Endothelial cell of hepatic sinusoid (primary cell): ENCODE data around the gene DNA2.
"Not testable (repeated sequence)": the region's sequence is repeated elsewhere in the genome, so short reads cannot be mapped to it uniquely, and the experiment has no call there.

Source experiments
- in situ Hi-C: cut with HindIII; loops from 2 replicates; pipeline ENCODE4 v1.10.0; 2017; ENCODE audit warnings: low sequenced_read_pairs

DNA2 gene, protein sequence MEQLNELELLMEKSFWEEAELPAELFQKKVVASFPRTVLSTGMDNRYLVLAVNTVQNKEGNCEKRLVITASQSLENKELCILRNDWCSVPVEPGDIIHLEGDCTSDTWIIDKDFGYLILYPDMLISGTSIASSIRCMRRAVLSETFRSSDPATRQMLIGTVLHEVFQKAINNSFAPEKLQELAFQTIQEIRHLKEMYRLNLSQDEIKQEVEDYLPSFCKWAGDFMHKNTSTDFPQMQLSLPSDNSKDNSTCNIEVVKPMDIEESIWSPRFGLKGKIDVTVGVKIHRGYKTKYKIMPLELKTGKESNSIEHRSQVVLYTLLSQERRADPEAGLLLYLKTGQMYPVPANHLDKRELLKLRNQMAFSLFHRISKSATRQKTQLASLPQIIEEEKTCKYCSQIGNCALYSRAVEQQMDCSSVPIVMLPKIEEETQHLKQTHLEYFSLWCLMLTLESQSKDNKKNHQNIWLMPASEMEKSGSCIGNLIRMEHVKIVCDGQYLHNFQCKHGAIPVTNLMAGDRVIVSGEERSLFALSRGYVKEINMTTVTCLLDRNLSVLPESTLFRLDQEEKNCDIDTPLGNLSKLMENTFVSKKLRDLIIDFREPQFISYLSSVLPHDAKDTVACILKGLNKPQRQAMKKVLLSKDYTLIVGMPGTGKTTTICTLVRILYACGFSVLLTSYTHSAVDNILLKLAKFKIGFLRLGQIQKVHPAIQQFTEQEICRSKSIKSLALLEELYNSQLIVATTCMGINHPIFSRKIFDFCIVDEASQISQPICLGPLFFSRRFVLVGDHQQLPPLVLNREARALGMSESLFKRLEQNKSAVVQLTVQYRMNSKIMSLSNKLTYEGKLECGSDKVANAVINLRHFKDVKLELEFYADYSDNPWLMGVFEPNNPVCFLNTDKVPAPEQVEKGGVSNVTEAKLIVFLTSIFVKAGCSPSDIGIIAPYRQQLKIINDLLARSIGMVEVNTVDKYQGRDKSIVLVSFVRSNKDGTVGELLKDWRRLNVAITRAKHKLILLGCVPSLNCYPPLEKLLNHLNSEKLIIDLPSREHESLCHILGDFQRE

DNA sequence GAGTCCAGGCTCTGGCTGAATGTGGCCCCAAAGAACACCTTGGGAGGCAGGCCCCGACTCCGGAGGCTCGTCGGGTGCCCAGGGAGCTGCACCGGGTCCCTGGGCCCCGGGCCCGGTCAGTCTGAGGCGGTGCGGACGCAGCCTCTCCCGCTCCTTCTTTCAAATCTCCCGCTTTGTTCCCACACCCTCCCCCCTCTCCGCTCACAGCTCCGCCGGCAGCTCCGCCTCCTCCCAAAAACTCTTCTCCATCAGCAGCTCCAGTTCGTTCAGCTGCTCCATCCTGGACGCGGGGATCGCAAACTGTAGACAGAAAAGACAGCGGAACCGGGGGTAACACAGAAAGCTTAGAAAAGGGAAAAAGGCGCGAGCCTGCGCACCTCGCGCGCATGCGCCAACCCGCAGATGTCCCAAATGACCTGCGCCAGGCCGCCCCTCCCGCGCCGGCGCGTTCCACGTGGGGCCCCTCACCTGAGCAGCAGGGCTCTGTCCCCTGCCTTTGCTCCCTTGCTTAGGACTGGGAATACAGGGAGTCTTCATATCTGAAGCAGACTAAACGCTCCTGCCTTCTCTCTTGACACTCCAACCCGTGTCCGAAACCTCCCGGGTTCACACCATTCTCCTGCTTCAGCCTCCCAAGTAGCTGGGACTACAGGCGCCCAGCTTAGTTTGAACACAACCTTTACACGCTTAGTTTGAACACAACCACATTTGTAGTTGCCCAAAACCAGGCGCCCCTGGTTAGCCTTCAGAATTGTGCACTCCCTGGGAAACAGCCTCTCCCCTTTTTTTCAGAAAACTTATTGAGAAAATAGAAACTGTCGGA, at the start of gene DNA2:
TSS of gene DNA2 (minus strand) at position 388 of the 823 bp plus-strand sequence. CDS start at position 279, 109 bp downstream.
- in situ Hi-C loops, result loop anchor here (5.0 kb wide), 2 partner anchors 49 to 79 kb away; no protein-coding TSS in a partner anchor

DNA sequence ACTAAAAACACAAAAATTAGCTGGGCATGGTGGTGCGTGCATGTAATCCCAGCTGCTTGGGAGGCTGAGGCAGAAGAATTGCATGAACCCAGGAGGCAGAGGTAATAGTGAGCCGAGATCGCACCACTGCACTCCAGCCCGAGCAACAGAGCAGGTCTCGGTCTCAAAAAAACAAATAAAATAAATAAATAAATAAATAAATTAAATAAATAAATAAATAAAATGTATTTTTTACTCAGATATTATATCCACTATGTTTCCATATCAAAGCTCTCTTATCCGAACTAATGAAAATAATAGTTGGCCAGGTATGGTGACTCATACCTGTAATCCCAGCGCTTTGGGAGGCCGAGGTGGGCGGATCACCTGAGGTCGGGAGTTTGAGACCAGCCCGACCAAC, 46.8 kb upstream of the DNA2 start:
- in situ Hi-C loops, result not testable (repeated sequence)

DNA sequence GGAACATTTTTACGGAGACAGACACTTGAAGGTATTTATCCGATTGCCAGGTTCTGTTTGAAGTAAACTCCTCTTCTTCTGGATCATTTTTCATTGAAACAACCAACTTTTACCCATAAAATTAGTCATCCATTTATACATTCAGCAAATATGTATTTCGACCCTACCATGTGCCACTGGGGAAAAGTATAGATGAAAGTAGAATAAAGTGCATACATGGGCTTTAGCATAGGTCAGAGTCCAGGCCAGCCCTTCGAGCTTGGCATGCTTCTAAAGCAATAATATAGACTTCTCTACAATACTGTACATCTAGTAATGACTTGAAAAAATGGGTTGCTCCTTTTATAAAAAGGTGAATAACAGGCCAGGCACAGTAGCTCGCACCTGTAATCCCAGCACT, 45.4 kb upstream of the DNA2 start:
- in situ Hi-C loops, result no loop called here

DNA sequence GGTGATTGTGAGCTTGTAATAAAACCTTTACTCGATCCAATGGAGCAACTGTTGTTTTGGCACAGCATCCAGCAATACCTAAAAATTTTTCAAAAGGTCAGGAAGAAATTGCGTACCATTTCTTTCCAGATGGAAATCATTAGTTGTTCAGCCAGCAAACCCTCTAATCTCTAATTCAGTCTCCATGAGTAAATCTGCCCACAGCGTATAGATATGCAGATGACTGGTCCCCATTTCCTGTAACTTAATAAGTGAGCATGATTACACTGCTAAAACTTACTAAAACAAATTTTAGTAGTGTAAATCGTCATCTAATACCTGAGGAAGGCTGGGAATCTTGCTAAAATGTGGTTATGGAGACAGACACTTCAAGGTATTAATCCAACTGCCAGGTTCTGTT, 45.0 kb upstream of the DNA2 start:
- in situ Hi-C loops, result no loop called here

DNA sequence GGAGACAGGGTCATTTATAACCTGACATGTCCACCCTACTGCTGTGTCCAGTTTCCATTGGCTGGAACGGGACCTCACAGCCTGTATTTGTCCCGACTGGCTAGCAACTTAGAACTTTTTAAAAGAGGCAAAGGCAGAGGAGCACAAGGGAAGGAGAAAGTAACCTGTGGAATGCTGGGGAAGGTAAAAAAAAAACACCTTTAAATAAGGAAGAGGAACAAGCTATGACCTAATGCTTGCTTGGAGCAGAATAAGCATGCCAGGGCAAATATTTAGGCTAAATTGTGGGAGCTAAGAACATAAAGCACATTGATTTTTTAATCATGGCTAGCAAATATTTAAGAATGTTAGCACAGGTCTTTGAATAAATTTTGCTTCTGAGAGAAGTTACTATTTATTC, 44.4 kb upstream of the DNA2 start:
- in situ Hi-C loops, result not testable (repeated sequence)

DNA sequence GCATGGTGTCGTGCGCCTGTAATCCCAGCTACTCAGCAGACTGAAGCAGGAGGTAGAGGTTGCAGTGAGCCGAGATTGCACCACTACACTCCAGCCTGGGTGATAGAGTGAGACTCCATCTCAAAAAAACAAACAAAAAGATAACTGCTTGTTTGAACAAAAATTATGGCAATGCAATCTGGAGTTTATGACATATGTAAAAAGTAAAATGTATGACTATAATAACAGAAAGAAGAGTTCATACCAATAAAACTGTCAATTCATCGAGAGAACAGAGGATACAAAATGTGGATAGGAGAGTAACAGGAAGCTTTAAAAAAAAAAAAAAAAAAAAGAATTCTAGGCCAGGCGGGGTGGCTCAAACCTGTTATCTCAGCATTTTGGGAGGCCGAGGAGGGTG, 36.3 kb upstream of the DNA2 start:
- in situ Hi-C loops, result no loop called here

DNA sequence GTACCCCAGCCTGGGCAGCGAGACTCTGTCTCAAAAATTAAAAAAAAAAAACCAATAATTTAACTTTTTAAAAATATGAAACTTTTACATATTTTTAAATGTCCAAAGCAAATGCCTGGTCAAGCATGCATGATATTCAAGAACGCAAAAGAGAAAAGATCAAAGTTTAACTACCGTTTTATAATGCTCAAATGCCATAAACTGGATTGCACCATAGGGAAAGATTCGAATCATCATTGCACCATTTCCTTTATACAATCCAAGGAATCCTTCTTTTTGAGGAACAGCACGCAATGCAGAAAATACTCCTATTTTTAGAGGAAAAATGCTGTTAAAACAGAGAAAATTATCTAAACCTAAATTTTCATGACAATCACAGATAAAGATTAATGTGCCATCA, 34.6 kb upstream of the DNA2 start:
- in situ Hi-C loops, result no loop called here

DNA sequence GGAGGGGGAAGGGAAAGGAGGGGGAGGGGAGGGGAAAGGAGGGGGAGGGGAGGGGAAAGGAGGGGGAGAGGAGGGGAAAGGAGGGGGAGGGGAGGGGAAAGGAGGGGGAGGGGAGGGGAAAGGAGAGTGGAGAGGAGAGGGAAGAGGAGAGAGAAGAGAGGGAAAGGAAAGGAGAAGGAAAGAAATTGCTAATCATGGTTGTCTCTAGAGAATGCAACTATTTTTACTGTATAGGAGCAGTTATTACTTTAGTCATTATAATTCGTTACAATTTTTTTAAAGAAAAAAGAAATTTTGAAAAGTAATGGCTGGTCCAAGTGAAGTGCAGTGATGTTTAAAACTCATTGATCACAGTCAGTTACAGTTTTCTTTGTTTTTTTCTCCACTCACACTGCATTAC, 31.1 kb upstream of the DNA2 start:
- in situ Hi-C loops, result no loop called here

DNA sequence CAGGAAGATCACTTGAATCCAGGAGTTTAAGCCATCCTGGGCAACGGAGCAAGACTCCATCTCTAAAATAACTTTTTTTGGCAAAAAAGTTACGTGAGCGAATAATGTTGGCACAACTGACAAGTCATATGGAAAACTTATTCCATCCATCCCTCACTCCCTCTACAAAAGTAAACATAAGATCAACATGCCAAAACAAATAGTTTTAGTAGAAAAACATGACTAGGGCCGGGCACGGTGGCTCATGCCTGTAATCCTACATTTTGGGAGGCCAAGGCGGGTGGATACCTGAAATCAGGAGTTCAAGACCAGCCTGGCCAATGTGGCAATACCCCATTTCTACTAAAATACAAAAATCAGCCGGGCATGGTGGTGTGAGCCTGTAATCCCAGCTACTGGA, 29.9 kb upstream of the DNA2 start:
- in situ Hi-C loops, result no loop called here

DNA sequence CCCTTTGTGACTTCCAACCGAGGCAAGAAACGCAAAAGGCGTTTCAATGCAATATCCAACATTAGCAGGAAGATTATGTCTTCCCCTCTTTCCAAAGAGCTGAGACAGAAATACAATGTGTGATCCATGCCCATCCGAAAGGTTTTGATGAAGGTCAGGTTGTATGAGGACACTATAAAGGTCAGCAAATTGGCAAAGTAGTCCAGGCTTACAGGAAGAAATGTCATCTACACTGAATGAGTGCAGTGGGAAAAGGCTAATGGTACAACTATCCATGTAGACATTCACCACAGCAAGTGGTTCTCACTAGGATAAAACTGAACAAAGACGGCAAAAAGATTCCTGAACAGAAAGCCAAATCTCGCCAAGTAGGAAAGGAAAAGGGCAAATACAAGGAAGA, 27.8 kb upstream of the DNA2 start:
- in situ Hi-C loops, result no loop called here

DNA sequence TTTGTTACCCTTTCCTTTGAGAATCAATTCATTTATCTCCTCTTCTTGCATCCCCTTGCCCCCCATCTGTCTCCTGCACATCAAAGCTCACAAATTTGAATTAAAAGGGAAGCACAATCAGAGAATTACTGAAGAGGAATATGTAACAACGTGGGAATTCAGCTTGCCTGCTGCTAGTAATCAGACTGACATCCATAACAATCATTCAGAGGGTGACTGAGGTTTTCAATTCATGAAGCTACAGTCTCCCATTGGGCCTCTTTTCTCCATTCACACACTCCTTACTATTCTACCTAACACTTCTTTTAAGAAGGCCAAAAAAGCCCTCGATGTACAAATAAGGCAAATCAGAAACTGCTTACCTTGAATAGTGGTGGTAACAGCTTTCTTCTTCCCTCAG, 24.3 kb upstream of the DNA2 start:
- in situ Hi-C loops, result no loop called here

DNA sequence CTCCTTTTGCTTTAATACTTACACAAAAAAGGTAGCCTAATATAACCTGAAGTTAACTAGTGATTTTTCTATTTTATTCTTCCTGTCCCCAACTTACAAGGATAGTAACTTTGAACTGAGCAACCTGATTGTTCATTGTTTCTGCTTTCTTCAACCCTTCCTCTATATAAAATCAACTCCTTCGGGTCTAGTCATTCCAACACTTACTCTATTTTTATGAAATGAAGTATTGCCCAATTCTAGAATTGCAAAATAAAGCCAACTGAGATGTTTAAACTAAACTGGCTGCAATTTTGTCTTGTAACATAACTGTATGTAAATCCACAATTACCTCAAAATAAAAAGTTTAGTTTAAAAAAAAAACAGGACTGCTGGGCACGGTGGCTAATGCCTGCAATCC, 20.3 kb upstream of the DNA2 start:
- in situ Hi-C loops, result no loop called here

DNA sequence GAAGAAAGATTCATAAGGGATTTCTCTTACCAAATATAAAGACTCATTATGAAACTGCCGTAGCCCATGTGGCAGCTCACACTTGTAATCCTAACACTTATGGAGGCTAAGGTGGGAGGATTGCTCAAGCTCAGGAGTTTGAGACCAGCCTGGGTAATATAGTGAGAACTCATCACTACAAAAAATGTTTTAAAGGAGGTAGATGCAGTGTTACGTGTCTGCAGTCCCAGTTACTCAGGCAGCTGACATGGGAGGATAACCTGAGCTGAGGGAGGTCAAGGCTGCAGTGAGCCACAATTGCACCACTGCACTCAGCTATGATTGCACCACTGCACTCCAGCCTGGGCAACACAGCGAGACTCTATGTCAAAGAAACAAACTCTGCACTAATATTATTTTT, 18.1 kb upstream of the DNA2 start:
- in situ Hi-C loops, result no loop called here

DNA sequence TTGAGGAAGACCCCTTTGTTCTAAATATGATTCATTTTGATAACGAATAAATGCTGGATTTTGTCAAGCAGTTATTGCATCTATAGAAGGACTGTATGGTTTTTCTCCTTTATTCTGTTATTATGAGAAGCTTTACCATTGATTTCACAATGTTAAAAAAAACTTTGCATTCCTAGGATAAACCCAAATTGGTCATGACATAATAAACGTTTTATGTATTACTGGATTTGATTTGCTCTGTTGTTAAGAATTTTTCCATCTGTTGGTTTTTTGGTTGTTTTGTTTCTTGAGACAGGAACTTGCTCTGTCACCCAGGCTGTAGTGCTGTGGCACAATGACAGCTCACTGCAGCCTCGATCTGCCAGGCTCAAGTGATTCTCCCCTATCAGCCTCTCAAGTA, 2.2 kb upstream of the DNA2 start:
- in situ Hi-C loops, result loop anchor here (5.0 kb wide), 2 partner anchors 52 to 82 kb away; no protein-coding TSS in a partner anchor

DNA sequence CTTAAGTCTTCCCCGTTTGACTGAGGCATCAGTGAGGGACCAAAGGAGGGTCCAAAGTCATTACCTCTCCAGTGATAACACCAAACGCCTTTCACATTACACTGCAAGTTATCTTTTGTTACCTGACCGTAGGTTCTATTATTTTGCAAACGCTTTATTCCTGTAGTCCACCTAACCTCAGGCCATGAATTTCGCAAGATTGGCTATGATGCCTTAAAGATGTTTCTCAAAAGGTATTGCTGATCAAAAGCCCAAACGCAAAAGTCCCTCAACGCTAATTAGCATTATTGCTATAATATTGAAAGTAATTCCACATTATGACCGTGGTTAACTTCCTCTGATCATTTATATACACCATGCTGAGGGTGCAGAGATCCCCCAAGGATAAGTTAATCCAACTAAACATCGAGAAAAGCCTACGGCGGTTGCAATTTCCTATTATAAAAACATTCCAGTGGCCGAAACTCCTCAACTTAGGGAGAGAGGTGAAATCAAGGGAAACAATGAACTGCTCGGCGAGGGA, 649 bp downstream of the DNA2 start:
- in situ Hi-C loops, result loop anchor here (5.0 kb wide), 2 partner anchors 49 to 79 kb away; no protein-coding TSS in a partner anchor

DNA sequence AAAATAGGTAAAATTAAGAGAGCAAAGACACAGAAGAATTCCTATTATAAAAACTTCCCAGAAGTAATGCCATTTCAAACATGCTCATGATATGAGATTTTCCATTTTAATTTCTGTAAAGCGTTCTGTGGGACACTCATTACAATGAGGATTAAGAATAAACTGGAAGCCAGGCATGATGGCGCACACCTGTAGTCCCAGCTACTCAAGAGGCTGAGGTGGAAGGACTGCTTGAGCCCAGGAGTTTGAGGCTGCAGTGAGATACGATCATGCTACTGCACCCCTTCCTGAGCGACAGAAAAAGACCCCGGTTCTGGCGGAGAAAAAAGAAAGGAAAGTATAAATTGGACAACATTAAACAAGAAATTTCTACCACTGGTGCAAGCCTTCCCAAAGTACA, 1.5 kb downstream of the DNA2 start:
- in situ Hi-C loops, result loop anchor here (5.0 kb wide), 2 partner anchors 48 to 78 kb away; no protein-coding TSS in a partner anchor

DNA sequence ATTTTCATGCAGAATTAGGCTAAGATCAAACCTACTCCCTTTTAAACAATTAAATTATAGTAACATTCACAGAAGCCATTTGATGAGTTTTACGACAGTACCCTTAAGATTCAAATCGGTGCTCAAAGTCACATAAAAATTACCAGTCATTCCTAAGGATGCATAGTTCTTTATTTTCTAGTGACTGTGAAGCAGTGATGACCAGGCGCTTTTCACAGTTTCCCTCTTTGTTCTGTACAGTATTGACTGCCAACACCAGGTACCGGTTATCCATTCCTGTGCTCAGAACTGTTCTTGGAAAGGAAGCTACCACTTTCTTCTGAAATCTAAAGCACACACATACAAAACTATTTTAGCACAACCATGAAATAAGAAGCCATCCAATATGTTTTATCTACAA, 1.9 kb downstream of the DNA2 start:
- in situ Hi-C loops, result loop anchor here (5.0 kb wide), 2 partner anchors 48 to 78 kb away; no protein-coding TSS in a partner anchor

DNA sequence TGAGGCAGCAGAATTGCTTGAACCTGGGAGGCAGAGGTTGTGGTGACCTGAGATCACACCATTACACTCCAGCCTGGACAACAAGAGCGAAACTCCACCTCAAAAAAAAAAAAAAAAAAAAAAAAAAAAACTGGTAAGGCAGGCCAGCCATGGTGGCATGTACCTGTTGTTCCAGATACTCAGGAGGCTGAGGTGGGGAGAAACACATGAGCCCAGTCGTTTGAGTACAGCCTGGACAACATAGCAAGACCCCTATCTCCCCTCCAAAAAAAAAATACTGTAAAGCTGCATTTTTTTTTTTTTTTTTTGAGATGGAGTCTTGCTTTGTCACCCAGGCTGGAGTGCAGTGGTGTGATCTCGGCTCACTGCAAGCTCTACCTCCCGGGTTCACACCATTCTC, 7.0 kb downstream of the DNA2 start:
- in situ Hi-C loops, result not testable (repeated sequence)

DNA sequence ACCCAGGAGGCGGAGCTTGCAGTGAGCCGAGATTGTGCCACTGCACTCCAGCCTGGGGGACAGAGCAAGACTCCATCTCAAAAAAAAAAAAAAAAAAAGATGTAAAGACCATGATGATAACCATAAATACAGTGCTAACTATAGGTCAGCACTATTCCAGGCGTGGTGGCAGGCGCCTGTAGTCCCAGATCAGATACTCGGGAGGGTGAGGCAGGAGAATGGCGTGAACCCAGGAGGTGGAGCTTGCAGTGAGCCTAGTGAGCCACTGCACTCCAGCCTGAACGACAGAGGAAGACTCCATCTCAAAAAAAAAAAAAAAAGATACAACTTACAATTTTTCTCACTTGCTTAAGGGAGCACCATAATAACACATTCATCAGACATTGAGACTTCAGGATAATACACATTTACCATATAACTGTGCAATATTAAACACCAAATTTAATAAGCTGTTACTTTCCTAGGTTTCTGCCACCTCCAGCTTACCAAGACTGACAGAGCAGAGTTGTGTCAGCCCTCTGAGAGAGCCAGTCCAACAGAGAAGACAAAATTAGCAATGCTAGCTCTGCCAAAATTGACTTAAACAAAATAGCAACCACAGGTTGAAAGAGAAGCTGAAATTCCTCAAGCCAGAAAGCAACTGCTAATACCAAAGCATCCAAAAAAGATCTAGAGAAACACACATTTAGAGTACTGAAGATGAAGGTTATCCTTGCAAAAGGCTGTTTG, 8.2 kb downstream of the DNA2 start:
- in situ Hi-C loops, result no loop called here

DNA sequence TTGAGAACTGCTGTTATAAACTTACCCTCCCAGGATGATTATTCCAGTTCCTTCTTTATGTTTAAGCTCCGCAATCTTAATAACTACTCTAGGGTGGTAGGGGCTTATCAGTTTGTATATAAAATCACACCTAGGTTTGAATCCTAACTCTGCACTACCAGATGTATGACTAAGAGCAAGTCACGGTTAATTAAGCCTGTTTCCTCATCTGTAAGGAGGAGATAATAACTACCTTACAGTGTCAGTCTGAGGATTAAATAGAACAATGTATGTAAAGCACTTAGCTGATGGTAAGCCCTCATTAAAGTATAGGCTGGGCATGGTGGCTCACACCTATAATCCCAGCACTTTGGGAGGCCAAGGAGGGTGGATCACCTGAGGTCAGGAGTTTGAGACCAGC, 9.2 kb downstream of the DNA2 start:
- in situ Hi-C loops, result no loop called here
